PFSK-1 (cell line): ENCODE measurements around the gene CLDN22.

Experiments used
- FOXP2 ChIP-seq: optimal IDR thresholded peaks from 2 replicates; pipeline ENCODE3; 2011; ENCODE audit warnings: borderline replicate concordance, control low read depth, inconsistent platforms; ENCODE audit not compliant: insufficient read depth; ENCODE audit errors: extremely low read length, extremely low read depth
- POLR2AphosphoS5 ChIP-seq: IDR thresholded peaks from 2 replicates; pipeline ENCODE4 v1.6.1; 2012; ENCODE audit warnings: low read depth, mild to moderate bottlenecking, control low read depth, low read length, moderate library complexity
- REST ChIP-seq, 2 experiments: IDR thresholded peaks; 2 replicates each; pipeline versions ENCODE4 v1.6.1 to v1.8.0; 2011 to 2012; ENCODE audit warnings: low read depth in 2 of 2, low read length in 2 of 2, control low read depth in 1 of 2, inconsistent platforms in 1 of 2, mild to moderate bottlenecking in 1 of 2, moderate library complexity in 1 of 2; ENCODE audit not compliant: insufficient read depth in 1 of 2
- SIN3A ChIP-seq: IDR thresholded peaks from 2 replicates; pipeline ENCODE4 v1.6.1; 2012; ENCODE audit warnings: mild to moderate bottlenecking, low read length, moderate library complexity, borderline replicate concordance; ENCODE audit not compliant: insufficient read depth
- TAF1 ChIP-seq: IDR thresholded peaks from 2 replicates; pipeline ENCODE4 v1.6.1; 2012; ENCODE audit warnings: low read length, control low read depth, borderline replicate concordance; ENCODE audit not compliant: insufficient read depth

DNA sequence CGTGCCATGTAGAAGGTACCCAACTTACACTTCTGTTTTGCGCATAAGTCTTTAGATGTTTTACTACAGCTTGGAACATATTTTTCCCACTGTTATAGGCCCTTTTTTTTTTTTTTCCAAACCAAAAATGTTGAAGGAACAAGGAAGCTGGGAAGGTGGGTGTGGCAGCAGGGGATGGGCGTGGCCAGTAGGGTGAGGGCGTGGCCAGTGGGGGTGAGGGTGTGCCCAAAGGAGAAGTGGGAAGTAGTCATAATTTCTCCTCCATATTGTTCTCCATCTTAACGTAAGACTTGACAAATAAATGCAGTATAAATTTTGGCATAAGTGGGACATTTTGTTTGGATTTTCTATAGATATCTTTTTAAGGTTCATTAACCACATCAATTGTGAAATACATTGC lies 30.4 kb downstream of the CLDN22 start:
- no peak for TF ChIP-seq SIN3A
- no peak for TF ChIP-seq POLR2AphosphoS5
- TF ChIP-seq REST (IDR thresholded peaks at IDR 0.05; ENCODE audit: insufficient read depth in 1 of 2, low read depth in 2 of 2, low read length in 2 of 2) = no peak
- no peak for TF ChIP-seq TAF1
- no peak for TF ChIP-seq FOXP2
